Neural crest cell (in vitro differentiated cells): ENCODE results near the gene FGG. TPM values are rescaled to one million over a fixed set of nuclear protein-coding genes. Genes with fewer than 3 reads are reported as not detected.

Source experiments
- DNase-seq: peaks from one replicate; pipeline ENCODE4 v3.0.0; 2021; ENCODE audit warnings: low read depth, mixed read lengths, low spot score
- H3K27ac Mint-ChIP-seq: one replicate; pipeline ENCODE4 v1.8.0; 2021; ENCODE audit warnings: mild to moderate bottlenecking, mixed read lengths; ENCODE audit not compliant: unreplicated experiment
- H3K27me3 Mint-ChIP-seq: 2 replicates; pipeline ENCODE4 v1.8.0; 2021; ENCODE audit warnings: low read depth, mild to moderate bottlenecking, mixed read lengths
- H3K36me3 Mint-ChIP-seq: 2 replicates; pipeline ENCODE4 v1.8.0; 2021; ENCODE audit warnings: low read depth, mild to moderate bottlenecking, mixed read lengths
- H3K4me1 Mint-ChIP-seq: 2 replicates; pipeline ENCODE4 v1.8.0; 2021; ENCODE audit warnings: mixed read lengths
- H3K4me3 Mint-ChIP-seq: one replicate; pipeline ENCODE4 v1.8.0; 2021; ENCODE audit warnings: mild to moderate bottlenecking, mixed read lengths
- H3K9me3 Mint-ChIP-seq: 2 replicates; pipeline ENCODE4 v1.8.0; 2021; ENCODE audit warnings: mixed read lengths
- CTCF ChIP-seq: fragments of 200-600 bp; sonication (generic); conservative IDR thresholded peaks from 2 replicates; pipeline ENCODE4 v1.5.0; 2021; ENCODE audit warnings: antibody characterized with exemption, mild to moderate bottlenecking
- total RNA-seq: library from RNA; stranded (reverse); gene quantifications from 2 replicates; pipeline ENCODE4 v1.2.1, GENCODE V29; 2021

The FGG gene
- total RNA-seq, 1 donor from 2014 or later: not detected

- Mint-ChIP-seq H3K4me1 (no peaks in the 10 kb centered on the region), H3K27me3 (peaks cover 2% of the 10 kb centered on the region), H3K9me3 (peaks cover 4% of the 10 kb centered on the region), H3K27ac (no peak overlapping the region), H3K4me3 (no peak overlapping the region), H3K36me3 (no peaks in the 10 kb centered on the region)
- DNase-seq: no peak
- TF ChIP-seq CTCF: no peak
Observed at GRCh38 chr4:154566639-154567204, 45.7 kb downstream of the FGG start.

GRCh38 chr4:154565704-154566103 lies 46.8 kb downstream of the FGG start:
- Mint-ChIP-seq H3K4me1 (no peaks in the 10 kb centered on the region), H3K4me3 (no peak overlapping the region), H3K27ac (no peak overlapping the region), H3K9me3 (peaks cover 4% of the 10 kb centered on the region), H3K27me3 (peaks cover 5% of the 10 kb centered on the region), H3K36me3 (no peaks in the 10 kb centered on the region)
- no peak for TF ChIP-seq CTCF
- no peak for DNase-seq

- no peak for DNase-seq
- Mint-ChIP-seq H3K27ac (no peak overlapping the region), H3K9me3 (no peaks in the 10 kb centered on the region), H3K4me3 (no peak overlapping the region), H3K36me3 (no peaks in the 10 kb centered on the region), H3K4me1 (no peaks in the 10 kb centered on the region), H3K27me3 (peaks cover 11% of the 10 kb centered on the region)
- TF ChIP-seq CTCF: no peak
Observed at GRCh38 chr4:154564311-154564710, 48.1 kb downstream of the FGG start.

- no peak within 1 kb of the TSS for H3K27ac Mint-ChIP-seq
- no peaks in the 10 kb centered on the region for H3K4me1 Mint-ChIP-seq
- TF ChIP-seq CTCF: no peak
- H3K27me3 Mint-ChIP-seq: peaks cover 14% of the 10 kb centered on the region
- H3K4me3 Mint-ChIP-seq: no peak within 1 kb of the TSS
- no peaks in the 10 kb centered on the region for H3K9me3 Mint-ChIP-seq
- no peaks in the 10 kb centered on the region for H3K36me3 Mint-ChIP-seq
- DNase-seq: no peak
Observed at GRCh38 chr4:154562697-154563254, 49.7 kb downstream of the FGG start, which contains the start of gene FGB. Gene FGB (plus strand): TSS chr4:154563011. CDS start chr4:154563019, 8 bp downstream.

- H3K27ac Mint-ChIP-seq: no peak overlapping the region
- TF ChIP-seq CTCF: no peak
- no peaks in the 10 kb centered on the region for H3K9me3 Mint-ChIP-seq
- no peak overlapping the region for H3K4me3 Mint-ChIP-seq
- H3K36me3 Mint-ChIP-seq: no peaks in the 10 kb centered on the region
- H3K4me1 Mint-ChIP-seq: no peaks in the 10 kb centered on the region
- DNase-seq: no peak
- peaks cover 14% of the 10 kb centered on the region for H3K27me3 Mint-ChIP-seq
Observed at GRCh38 chr4:154560824-154561231, 51.6 kb downstream of the FGG start.
